CD4-positive, alpha-beta T cell treated with Interleukin-21 for 1 hour (primary cell): Measurements from ENCODE around the gene BMI1.
"Not testable (repeated sequence)": the region's sequence is repeated elsewhere in the genome, so short reads cannot be mapped to it uniquely, and the experiment has no call there.

ENCODE experiments used
- DNase-seq: peaks from one replicate; pipeline ENCODE4 v3.0.0-alpha.2; 2020

The BMI1 gene

DNA sequence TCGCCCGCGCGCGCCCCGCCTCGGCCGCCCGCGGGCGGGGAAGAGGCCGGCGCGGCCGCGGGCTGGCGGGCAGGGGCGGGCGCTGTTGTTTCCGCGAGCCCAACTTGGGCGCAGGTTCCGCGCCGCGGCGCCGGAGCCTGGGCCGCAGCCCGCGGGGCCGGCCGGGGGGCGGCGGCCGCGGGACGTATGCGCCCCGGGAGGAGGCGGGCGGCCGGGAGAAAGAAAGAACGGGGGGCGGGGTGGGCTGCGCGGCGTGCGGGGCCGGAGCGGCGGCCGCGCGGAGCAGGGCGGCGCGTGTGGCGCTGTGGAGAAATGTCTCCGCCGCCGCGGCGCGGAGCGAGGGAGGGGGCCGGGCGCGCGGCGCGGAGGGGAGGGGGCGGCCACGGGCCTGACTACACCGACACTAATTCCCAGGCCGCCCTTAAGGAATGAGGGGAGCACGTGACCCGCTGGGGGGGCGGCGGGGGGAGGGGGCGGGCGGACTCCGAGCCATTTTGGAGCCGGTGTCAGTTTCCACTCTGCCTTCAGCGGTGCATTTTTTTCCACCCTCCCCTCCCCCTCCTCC, at the start of gene BMI1:
Gene BMI1 (plus strand): TSS at position 509 of the 565 bp plus-strand sequence. CDS start 5,351 bp downstream, outside the sequence.
- peak; percentile 80 for DNase-seq

DNA sequence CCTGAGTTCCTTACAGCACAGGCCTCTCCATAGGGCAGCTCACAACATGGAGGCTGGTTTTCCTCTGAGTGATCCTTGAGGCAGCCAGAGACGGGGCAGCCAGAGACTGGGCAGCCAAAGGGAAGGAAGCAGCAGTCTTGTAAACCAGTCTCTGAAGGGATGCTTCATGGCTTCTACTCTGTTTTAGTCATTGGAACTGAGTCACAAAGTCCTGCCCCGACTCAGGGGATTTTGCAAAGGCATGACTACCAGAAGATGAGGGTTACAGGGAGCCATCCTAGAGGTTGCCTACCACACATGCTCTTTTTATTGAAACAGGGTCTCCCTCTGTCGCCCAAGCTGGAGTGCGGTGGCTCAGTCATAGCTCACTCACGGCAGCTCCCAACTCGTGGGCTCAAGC, 49.1 kb upstream of the BMI1 start:
- DNase-seq, result no peak

DNA sequence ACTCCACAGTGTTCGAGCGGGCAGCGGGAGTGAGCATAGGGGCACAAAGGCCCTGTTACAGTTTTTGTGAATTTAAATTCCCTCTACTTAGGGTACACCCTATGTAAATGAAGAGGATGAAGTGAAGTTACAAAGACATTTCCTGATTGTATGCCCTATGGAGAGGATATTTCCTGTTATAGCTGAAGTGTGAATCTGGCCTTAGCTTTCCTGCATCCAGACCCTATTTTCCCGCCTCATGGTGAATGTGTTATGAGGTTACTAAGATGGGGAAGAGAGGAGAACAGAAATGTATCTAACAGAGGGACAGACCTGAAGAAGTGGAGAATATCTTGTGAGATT, 42.5 kb upstream of the BMI1 start:
- DNase-seq, result no peak

DNA sequence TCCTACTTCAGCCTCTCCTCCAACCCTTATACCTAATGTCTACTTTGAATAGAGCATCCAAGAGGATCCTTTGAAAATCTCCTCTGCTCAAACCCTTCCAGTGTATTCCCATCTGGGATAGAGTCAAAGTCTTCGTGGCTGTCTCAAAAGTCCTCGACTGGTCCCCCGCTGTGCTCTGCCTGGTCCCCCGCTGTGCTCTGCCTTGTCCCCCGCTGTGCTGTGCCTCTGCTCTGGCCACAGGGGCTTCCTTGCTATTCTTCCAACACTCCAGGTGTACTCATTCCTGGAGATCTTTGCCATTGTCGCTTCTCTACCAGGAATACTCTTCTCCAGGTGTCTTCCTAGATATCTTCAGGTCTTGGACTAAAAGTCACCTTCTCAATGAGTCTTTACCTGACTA, 40.8 kb upstream of the BMI1 start:
- no peak for DNase-seq

DNA sequence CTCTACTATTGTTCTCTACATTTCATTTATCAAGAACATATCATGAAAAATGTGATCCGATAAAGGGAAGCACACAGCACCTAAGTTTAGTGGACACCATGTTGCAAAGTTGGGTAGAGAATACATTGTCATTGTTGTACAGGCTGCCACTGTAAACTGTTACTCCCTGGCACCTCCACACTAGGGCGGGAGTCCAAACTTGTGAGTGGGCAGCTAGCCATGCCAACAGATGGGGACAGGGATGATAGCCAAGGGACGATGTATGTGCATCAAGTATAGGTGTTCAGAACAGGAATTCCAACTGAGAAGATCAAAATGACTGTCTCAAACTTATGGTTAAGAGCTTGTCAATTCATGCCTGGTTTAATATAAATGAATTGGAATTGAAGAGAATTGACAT, 35.8 kb upstream of the BMI1 start:
- no peak for DNase-seq

DNA sequence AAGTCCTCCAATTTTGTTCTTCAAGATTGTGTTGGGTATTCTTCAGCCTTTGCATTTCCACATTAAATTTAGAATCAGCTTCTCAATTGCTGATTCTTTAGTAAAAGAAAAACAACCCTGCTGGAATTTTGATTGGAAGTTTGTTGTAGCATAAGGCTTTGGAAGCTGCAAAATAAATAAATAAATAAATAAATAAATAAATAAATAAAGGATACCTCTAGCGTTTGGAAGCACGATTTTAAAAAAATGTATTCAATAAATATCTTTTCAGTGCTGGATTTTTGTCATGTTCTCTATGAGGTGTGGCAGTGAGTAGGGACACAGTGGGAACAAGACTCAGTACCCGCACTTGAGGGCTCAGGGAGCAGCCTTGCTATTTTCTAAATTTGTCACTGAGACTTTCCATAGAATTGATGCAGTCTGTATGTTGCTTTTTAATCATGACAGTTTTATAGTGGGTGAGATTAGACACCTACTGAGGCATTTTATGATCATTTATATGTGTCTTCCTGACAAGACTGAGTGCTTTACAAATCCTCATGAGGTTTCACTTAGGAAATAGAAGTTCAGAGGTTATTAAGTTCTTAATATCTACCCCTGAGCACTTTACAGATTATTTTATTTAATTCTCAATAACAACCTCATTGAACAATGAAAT, 27.0 kb upstream of the BMI1 start:
- DNase-seq, result no peak

DNA sequence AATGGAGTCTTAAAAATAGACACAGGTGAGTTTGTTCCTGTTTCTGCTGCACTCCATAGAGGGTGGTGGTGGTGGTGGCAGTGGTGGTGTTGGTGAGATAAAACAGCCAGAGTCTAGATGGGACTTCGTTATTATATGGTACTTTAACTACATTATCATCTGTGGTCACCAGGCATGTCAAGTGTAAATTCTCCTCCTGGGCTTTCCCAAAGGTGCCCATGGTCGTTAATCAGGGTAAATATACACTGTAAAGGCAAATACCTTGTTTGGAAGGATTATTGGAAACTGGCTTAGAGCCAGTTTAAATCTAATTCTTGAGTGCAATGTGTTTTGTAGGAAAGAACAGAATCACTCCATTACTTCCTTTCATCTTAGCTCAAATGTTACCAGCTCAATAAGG, 26.2 kb upstream of the BMI1 start:
- no peak for DNase-seq

DNA sequence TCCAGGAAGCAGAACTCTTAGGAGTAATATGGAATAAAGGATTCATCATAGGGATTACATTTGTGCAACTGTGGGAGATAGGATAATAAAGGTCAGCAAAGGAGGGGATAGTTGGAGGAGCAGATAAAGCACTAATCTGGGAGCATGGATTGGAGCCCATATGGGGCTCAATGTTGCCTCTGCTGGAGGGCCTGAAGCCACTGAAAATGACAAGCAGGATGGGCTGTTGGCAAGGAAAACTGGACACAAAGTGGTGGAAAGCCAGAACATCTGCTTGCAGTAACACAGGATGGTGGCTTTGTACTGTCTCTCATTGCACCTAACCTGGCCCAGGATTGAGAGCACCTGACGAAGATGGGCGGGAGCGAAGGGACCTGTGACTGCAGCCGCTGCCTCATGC, 19.7 kb upstream of the BMI1 start:
- DNase-seq, result no peak

DNA sequence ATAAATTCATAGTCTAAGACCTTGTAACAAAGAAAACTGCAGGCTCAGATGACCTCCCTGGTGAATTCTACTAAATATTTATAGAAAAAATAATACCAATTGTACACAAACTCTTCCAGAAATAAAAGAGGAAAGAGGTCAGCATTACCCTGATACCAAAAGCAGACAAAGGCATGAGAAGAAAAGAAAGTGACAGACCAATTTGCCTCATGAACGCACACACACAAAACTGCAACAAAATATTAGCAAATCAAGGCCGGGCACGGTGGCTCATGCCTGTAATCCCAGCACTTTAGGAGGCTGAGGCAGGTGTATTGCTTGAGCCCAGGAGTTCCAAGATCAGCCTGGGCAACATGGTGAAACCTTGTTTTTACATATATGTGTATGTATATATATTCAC, 17.4 kb upstream of the BMI1 start:
- no peak for DNase-seq

DNA sequence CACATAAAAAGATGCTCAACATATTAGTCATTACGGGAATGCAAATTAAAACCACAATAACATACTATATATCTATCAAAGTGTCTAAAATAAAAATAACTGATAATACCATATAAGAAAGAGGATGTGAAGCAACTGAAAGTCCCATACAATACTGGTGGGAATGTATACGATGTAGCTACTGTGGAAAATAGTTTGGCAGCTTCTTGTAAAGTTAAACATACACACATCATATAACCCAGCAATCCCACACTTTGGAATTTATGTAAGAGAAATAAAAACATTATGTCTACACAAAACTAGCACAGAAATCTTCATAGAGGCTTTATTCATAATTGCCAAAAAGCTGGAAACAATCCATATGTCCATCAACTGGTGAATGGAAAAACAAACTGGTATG, 15.2 kb upstream of the BMI1 start:
- DNase-seq, result no peak

DNA sequence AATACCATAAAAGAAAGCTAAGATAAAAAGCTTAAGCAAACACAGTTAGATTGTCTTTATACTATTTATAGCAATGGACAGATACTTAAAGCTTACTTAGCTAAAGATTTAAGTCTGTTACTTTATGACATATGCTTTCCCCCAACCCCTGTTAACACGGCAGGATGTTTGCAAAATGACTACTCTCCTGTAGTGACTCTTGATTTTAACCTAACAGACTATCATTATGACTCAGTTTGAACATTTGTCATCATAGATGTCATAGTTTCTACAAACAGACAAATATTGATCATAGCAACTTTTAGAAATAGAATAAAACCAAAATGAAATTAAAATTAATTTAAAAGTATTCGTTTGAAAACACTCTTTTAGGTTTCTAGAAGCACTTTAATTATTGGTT, 12.5 kb upstream of the BMI1 start:
- DNase-seq, result no peak

DNA sequence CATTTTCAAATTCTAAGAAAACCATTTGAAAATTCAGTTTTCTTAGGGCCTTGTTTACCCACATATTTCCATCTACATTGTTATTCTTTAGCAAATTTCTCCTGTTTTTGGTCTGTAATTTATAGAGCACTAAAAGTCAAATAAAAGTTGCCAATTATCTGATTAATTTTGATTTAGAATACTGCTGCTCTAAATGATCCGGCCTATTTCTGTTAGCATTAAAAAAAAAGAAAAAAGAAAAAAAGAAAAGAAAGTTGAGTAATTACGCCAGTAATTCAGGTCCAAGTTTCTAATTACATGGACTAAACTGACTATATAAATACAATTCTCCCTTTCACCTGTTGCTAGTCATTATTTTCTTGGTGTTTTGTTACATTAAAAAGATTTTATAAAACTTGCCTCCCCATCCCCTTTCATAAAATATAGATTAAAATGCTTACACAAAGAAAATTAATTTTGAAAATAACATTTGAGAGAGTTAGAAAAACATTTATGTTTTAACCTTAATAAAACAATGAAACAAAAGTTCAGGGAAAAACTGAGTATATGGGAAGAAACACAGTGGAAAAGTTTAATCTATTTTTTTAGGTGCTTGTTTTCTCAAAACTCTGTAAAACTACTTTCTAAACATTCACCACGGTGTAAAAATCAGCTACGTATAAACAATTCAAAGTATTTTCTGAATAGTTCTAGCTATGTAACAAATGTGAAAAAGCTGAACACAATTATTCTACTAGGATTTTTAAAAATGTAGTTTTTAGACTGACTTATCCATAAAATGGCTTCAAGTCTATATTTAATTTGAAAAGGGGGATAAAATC, 11.5 kb upstream of the BMI1 start:
- DNase-seq, result no peak

DNA sequence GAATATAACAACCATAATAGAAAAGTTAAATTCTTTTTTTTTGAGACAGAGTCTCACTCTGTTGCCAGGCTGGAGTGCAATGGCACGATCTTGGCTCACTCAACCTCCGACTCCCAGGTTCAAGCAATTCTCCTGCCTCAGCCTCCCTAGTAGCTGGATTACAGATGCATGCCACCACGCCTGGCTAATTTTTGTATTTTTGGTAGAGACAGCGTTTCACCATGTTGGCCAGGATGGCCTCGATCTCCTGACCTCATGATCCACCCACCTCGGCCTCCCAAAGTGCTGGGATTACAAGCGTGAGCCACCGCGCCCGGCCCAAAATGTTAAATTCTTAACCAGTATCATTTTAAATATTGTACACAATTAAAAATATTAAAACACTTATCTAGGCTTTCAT, 10.9 kb upstream of the BMI1 start:
- DNase-seq, result not testable (repeated sequence)

DNA sequence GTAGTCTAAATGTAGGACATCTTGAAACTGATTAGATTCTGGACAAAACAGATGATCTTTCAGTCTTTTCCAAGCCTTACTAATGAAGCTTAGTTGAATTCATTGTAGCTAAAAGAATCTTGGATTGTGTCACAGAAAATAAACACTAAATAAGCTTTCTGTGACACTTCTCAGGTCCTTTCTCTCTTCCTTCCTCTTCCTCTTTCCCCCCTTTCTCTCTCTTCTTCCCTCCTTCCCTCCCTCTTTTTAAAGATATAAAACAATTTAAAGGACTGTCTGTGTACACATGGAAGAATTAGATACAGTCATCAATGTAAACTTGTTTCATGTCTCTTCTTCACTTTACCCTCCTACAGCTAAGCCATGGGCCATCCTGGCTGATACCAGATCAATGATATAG, 10.0 kb upstream of the BMI1 start:
- DNase-seq, result no peak

DNA sequence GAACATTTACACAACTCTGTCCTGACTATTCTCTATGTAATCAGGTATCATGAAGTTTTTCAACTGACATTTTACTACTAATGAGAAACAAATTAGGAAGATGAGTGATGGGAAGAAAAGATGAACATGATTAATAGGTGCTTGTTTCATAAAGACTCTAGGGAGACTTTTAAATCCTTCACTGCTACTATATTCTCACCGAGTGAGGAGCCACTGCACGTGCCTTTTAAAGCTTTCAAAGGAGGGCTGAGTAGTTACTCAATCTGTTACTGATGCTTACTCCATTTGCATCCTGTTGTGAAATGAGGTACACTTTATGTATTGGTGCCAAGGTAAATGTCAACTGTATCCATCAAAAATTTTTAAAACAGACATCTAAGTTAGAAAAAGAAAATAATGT, 6.0 kb upstream of the BMI1 start:
- DNase-seq, result no peak

DNA sequence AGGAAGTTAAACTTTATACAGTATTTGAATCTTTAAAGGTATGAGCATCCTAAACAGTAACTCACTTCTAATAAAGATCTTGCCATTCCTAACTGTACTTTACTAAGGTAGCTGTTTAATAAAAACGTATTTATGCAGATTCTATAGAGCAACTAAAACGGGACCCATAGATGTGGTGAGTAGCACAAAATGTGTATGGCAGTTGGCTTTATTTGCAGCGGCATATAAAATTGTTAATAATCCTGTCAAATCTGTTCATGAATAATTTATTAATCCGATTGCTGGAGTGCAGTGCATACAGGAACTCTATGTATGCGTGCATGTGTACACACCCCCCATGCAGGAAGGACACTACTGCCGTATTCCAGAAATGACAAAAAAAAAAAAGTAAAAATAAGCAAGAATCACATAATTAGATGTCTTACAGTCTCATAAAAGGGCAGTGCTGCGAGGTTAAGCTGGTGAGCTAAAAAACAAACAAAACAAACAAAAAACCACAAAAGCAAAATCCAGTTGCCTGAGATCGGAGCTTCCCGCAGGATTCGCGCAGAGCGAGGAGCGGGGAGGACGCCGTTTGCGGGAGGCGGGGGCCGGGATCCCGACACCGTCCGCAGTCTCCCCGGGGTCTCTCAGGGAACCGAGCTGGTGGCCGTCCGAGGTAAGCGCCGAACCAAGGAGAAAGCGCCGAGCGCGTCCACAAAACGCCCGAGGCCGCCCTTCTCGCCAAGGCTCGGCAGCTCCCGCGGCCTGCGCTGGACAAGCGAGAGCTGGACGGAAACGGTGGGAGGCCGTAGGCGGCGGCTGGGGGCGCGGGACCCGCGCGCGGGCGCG, 5.2 kb upstream of the BMI1 start:
- DNase-seq, result no peak

DNA sequence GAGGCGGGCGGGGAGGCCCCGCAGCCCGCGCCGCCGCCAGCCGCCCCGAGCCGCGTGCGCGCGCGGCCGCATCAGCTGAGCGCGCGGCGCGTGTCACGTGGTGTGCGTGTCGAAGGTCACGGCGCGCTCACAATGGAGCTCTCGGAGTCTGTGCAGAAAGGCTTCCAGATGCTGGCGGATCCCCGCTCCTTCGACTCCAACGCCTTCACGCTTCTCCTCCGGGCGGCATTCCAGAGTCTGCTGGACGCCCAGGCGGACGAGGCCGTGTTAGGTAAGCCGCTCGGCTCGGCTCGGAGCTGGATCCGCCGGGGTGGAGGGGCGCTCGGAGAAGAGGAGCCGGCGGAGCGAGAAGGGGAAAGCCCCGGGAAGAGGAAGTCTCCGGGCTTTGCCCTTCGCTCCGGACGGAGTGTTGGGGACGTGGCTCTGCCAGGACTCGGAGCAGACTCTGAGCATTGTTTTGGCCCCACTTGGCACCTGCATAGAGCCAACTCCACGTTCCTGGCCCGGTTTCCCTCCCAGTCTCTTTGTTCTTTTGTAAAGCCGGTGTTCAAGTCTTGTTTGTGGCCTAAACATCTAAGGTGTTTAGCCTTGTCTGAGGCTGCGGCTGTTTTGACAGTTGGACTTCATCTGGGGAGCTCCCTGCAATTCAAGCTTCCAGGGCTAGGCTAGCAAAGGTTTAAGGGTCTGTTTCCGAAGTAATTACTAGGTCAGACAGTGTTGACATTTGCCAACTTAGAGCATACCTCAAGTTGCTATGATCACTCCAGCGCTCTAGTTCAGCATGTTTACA, 4.4 kb upstream of the BMI1 start, which contains the start of gene COMMD3:
Gene COMMD3 (plus strand): TSS at position 103 of the 790 bp plus-strand sequence. CDS start 30 bp downstream, at position 133.
- DNase-seq, result peak; percentile 81

DNA sequence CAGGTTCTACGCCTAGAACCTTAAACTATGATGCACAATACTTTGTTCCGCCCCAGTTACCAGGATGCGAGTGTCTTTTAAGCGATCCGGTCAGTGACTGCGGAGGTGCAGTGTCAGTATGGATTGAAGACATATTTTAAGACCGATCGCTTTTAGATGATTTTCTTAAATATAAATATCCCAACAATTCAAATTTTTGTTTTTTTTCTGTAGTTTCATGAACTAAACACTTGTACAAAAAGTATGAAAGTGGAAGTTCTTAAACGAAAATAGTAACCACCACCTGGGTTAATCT, 3.9 kb upstream of the BMI1 start:
- DNase-seq, result no peak

DNA sequence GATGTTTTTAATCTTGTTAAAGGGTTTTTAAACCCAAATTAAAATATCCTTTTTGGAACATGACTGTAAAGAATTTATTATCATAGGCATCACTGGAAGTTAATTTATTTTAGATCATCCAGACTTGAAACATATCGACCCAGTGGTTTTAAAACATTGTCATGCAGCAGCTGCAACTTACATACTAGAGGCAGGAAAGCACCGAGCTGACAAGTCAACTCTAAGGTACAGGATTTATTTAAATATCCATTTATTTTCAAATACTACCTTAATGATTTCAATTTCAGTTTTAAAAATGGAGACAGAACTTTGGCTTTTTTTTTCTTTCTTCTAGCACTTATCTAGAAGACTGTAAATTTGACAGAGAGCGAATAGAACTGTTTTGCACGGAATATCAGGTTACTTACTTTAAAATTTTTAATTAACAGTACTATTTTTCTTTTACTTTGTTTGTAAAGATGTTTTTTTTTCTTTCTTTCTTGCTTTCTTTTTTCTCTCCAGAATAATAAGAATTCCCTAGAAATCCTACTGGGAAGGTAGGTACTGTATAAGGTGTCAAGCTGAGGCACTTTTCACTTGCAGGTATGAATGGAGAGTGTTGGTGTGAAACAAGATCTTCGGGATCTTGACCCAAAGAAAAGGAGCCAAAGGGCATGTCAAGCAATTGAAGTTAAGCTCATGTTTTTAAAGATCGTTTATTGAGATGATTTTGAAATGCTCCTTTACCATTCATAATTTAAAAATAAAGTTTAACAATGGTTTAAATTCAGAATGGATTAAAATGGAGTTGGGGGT, 2.9 kb upstream of the BMI1 start:
- no peak for DNase-seq

DNA sequence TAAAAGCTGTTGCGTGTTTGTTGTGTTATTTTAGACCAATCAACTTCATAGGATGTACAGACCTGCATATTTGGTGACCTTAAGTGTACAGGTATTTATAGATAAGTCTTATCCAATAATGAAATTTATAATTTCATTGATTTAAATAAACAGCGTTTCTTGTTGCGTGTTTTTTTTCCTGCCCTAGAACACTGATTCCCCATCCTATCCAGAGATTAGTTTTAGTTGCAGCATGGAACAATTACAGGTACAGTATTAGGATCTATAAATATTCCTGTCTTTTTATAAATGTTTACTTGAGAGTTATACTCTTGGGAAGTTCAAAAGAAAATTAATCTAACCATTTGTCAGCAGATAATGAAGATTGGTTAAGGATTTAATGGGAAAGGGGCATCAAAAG, 2.1 kb upstream of the BMI1 start:
- DNase-seq, result no peak

DNA sequence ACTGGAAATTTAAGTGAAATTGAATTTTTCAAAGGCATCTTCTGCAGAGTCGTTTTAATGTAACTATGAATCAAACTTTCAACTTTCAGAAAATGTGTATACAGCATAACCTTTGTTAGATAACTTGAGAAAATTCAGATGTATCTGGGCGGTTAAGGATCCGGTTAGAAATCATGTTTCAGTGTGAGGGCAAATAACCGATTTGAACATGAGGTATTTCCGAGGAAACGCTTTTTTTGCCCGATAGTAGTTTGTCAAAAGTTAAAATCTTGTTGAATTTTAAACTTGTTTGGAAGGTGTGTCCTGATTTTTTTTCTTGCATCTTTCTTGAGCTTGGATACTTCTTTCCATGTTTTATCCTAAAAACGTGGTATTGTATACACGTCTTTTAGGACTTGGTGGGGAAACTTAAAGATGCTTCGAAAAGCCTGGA, 1.3 kb upstream of the BMI1 start:
- DNase-seq, result no peak
